H9 (cell line): ENCODE measurements around the gene PTPA. TPM values are rescaled to one million over a fixed set of nuclear protein-coding genes. Genes with fewer than 3 reads are reported as not detected.

Experiments
- DNase-seq: peaks from one replicate; pipeline ENCODE4 v3.0.0-alpha.2; 2017
- H2AFZ ChIP-seq: one replicate; pipeline ENCODE4 v1.6.1; 2013; ENCODE audit warnings: mild to moderate bottlenecking, low read length, control low read depth, moderate library complexity
- H2AK5ac ChIP-seq: 2 replicates; pipeline ENCODE4 v1.6.1; 2013; ENCODE audit warnings: low read length, control low read depth, mixed read lengths; ENCODE audit not compliant: insufficient read length
- H2BK120ac ChIP-seq: one replicate; pipeline ENCODE4 v1.6.1; 2013; ENCODE audit warnings: low read depth, mild to moderate bottlenecking, low read length, control low read depth, inconsistent platforms; ENCODE audit not compliant: poor library complexity, severe bottlenecking
- H2BK12ac ChIP-seq: 2 replicates; pipeline ENCODE4 v1.6.1; 2013; ENCODE audit warnings: low read length, control low read depth, mixed read lengths, low read depth; ENCODE audit not compliant: insufficient read length
- H2BK15ac ChIP-seq: 2 replicates; pipeline ENCODE4 v1.6.1; 2013; ENCODE audit warnings: low read depth, low read length, control low read depth
- H2BK20ac ChIP-seq: one replicate; pipeline ENCODE4 v1.6.1; 2013; ENCODE audit warnings: low read depth, mild to moderate bottlenecking, low read length, control low read depth, inconsistent platforms; ENCODE audit not compliant: poor library complexity, severe bottlenecking
- H2BK5ac ChIP-seq: 2 replicates; pipeline ENCODE4 v1.6.1; 2013; ENCODE audit warnings: low read length, control low read depth, mixed read lengths; ENCODE audit not compliant: insufficient read length
- H3K14ac ChIP-seq: 2 replicates; pipeline ENCODE4 v1.6.1; 2013; ENCODE audit warnings: low read length, control low read depth; ENCODE audit not compliant: insufficient read depth
- H3K18ac ChIP-seq: 2 replicates; pipeline ENCODE4 v1.6.1; 2013; ENCODE audit warnings: low read depth, mild to moderate bottlenecking, mixed read lengths, low read length, control low read depth; ENCODE audit not compliant: insufficient read length
- H3K23ac ChIP-seq: 2 replicates; pipeline ENCODE4 v1.6.1; 2013; ENCODE audit warnings: low read length, control low read depth, mixed read lengths, low read depth; ENCODE audit not compliant: insufficient read length
- H3K23me2 ChIP-seq: 2 replicates; pipeline ENCODE4 v1.6.1; 2013; ENCODE audit warnings: low read depth, mild to moderate bottlenecking, mixed read lengths, low read length, control low read depth; ENCODE audit not compliant: insufficient read length, poor library complexity, severe bottlenecking
- H3K27ac ChIP-seq: 2 replicates; pipeline ENCODE4 v1.5.1; 2013; ENCODE audit warnings: low read length, control low read depth, mixed read lengths, low read depth; ENCODE audit not compliant: insufficient read length
- H3K27me3 ChIP-seq: 2 replicates; pipeline ENCODE4 v1.6.1; 2013; ENCODE audit warnings: low read length, control low read depth, inconsistent platforms; ENCODE audit not compliant: insufficient read depth
- H3K4ac ChIP-seq: 2 replicates; pipeline ENCODE4 v1.6.1; 2013; ENCODE audit warnings: low read depth, mild to moderate bottlenecking, control low read depth, inconsistent platforms, low read length, moderate library complexity
- H3K4me1 ChIP-seq: 2 replicates; pipeline ENCODE4 v1.6.1; 2013; ENCODE audit warnings: low read length, control low read depth, inconsistent platforms; ENCODE audit not compliant: insufficient read depth
- H3K4me2 ChIP-seq: 2 replicates; pipeline ENCODE4 v1.6.1; 2013; ENCODE audit warnings: low read length, control low read depth, mixed read lengths; ENCODE audit not compliant: insufficient read length, insufficient read depth
- H3K56ac ChIP-seq: 2 replicates; pipeline ENCODE4 v1.6.1; 2013; ENCODE audit warnings: low read depth, mild to moderate bottlenecking, mixed read lengths, low read length, control low read depth; ENCODE audit not compliant: insufficient read length
- H3K79me1 ChIP-seq: 2 replicates; pipeline ENCODE4 v1.6.1; 2013; ENCODE audit warnings: low read depth, mild to moderate bottlenecking, moderate library complexity, low read length, control low read depth, inconsistent platforms; ENCODE audit not compliant: insufficient read depth, poor library complexity, severe bottlenecking
- H3K79me2 ChIP-seq: 2 replicates; pipeline ENCODE4 v1.6.1; 2013; ENCODE audit warnings: low read length, control low read depth, inconsistent platforms; ENCODE audit not compliant: insufficient read depth
- H3K9ac ChIP-seq: 2 replicates; pipeline ENCODE4 v1.6.1; 2013; ENCODE audit warnings: low read length, control low read depth, mixed read lengths; ENCODE audit not compliant: insufficient read length; ENCODE audit errors: extremely low read depth
- H3K9me3 ChIP-seq: one replicate; pipeline ENCODE4 v1.6.1; 2013; ENCODE audit warnings: low read depth, low read length, inconsistent platforms; ENCODE audit not compliant: control insufficient read depth
- H3T11ph ChIP-seq: one replicate; pipeline ENCODE4 v1.6.1; 2013; ENCODE audit warnings: mild to moderate bottlenecking, low read length, control low read depth, inconsistent platforms
- H4K20me1 ChIP-seq: one replicate; pipeline ENCODE4 v1.6.1; 2013; ENCODE audit not compliant: control insufficient read depth, insufficient read length, insufficient read depth
- H4K5ac ChIP-seq: 2 replicates; pipeline ENCODE4 v1.6.1; 2013; ENCODE audit warnings: low read depth, mild to moderate bottlenecking, mixed read lengths, low read length, control low read depth; ENCODE audit not compliant: insufficient read length
- H4K8ac ChIP-seq: replicated peaks from 2 replicates; pipeline ENCODE4 v1.6.1; 2013; ENCODE audit warnings: low read length, control low read depth, mixed read lengths, low read depth; ENCODE audit not compliant: insufficient read length
- H4K91ac ChIP-seq: 2 replicates; pipeline ENCODE4 v1.6.1; 2013; ENCODE audit warnings: low read depth, mild to moderate bottlenecking, moderate library complexity, mixed read lengths, low read length, control low read depth; ENCODE audit not compliant: insufficient read length
- H3K27ac Mint-ChIP-seq, 3 experiments: 2 replicates in 2 of 3; 3 replicates in 1 of 3; pipeline ENCODE4 v1.8.0; 2020 to 2021; ENCODE audit warnings: mixed read lengths in 3 of 3, mild to moderate bottlenecking in 1 of 3, moderate library complexity in 1 of 3
- H3K27me3 Mint-ChIP-seq: 2 replicates; pipeline ENCODE4 v1.8.0; 2021; ENCODE audit warnings: low read depth, mild to moderate bottlenecking, moderate library complexity, mixed read lengths
- H3K36me3 Mint-ChIP-seq, 3 experiments: 2 replicates in 2 of 3; 3 replicates in 1 of 3; pipeline ENCODE4 v1.8.0; 2020 to 2021; ENCODE audit warnings: low read depth in 3 of 3, mixed read lengths in 3 of 3; ENCODE audit not compliant: insufficient read depth in 1 of 3
- H3K4me1 Mint-ChIP-seq, 2 experiments: 2 replicates each; pipeline ENCODE4 v1.8.0; 2020; ENCODE audit warnings: mixed read lengths in 2 of 2
- H3K4me3 Mint-ChIP-seq, 2 experiments: 2 replicates in 1 of 2; 3 replicates in 1 of 2; pipeline ENCODE4 v1.8.0; 2020 to 2021; ENCODE audit warnings: mild to moderate bottlenecking in 2 of 2, mixed read lengths in 2 of 2, moderate library complexity in 1 of 2
- H3K9me3 Mint-ChIP-seq, 2 experiments: 2 replicates in 1 of 2; 3 replicates in 1 of 2; pipeline ENCODE4 v1.8.0; 2020; ENCODE audit warnings: mild to moderate bottlenecking in 2 of 2, mixed read lengths in 2 of 2, moderate library complexity in 1 of 2
- WGBS: extraction: QIAGEN DNeasy Blood & Tissue Kit; methylation state at CpG from one replicate; pipeline ENCODE4 v1.1.7; 2013; ENCODE audit warnings: missing lambda C conversion rate, low lambda C conversion rate, mixed read lengths; ENCODE audit not compliant: insufficient read length; ENCODE audit errors: extremely low coverage; 5-methylcytosine and 5-hydroxymethylcytosine counted together
- total RNA-seq: library from RNA; stranded (reverse); gene quantifications from 2 replicates; pipeline ENCODE4 v1.2.1, GENCODE V29; 2021
- TF ChIP-seq, protein P1 (sequence below): fragments of 200-600 bp; sonication (generic); conservative IDR thresholded peaks from 3 replicates; pipeline ENCODE4 v1.8.0; 2021; ENCODE audit warnings: antibody characterized with exemption, mild to moderate bottlenecking

Gene PTPA
- total RNA-seq, 1 experiment from 2014 or later: 145 TPM

DNA sequence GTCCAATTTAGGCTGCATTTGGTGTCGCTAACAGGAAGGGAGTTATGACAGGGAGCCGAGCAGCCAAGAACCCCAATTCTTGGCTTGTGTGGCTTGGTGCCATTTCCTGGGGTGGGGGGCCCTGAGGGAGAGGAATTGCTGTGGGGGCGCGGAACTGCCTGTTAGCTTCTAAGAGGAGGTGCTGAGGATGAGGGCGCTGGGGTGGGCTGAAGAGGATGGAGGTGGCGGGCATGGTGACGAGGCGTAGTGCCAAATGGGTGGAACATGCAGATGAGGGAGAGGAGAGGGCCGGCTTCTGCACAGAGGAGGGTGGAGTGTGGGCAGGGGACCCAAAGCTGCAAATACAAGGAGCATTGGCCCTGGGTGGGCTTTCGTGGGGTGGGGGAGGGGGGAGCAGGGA is 38.9 kb downstream of the PTPA start:
- TF ChIP-seq, protein P1, sequence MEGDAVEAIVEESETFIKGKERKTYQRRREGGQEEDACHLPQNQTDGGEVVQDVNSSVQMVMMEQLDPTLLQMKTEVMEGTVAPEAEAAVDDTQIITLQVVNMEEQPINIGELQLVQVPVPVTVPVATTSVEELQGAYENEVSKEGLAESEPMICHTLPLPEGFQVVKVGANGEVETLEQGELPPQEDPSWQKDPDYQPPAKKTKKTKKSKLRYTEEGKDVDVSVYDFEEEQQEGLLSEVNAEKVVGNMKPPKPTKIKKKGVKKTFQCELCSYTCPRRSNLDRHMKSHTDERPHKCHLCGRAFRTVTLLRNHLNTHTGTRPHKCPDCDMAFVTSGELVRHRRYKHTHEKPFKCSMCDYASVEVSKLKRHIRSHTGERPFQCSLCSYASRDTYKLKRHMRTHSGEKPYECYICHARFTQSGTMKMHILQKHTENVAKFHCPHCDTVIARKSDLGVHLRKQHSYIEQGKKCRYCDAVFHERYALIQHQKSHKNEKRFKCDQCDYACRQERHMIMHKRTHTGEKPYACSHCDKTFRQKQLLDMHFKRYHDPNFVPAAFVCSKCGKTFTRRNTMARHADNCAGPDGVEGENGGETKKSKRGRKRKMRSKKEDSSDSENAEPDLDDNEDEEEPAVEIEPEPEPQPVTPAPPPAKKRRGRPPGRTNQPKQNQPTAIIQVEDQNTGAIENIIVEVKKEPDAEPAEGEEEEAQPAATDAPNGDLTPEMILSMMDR: no peak
- Histone ChIP-seq H4K8ac (no peak overlapping the region), H4K91ac (no peak overlapping the region), H2BK12ac (no peak overlapping the region), H3K79me1 (no peaks in the 10 kb centered on the region), H2AFZ (no peak overlapping the region), H3K14ac (no peak overlapping the region), H3K4me1 (peaks cover 4% of the 10 kb centered on the region; the same call in 1 of the 2 replicates), H3K4ac (no peak overlapping the region), H3K27me3 (no peaks in the 10 kb centered on the region), H3K4me2 (no peak overlapping the region), H3K56ac (no peak overlapping the region), H3K23ac (no peak overlapping the region), H2BK120ac (no peak overlapping the region), H4K20me1 (no peaks in the 10 kb centered on the region), H3K79me2 (no peaks in the 10 kb centered on the region), H3T11ph (no peak overlapping the region), H2BK20ac (no peak overlapping the region), H2AK5ac (no peak overlapping the region), H2BK15ac (no peak overlapping the region), H3K27ac (no peak overlapping the region), H3K9ac (no peak overlapping the region), H3K18ac (no peak overlapping the region), H2BK5ac (no peak overlapping the region), H3K9me3 (no peaks in the 10 kb centered on the region), H3K23me2 (no peaks in the 10 kb centered on the region), H4K5ac (no peak overlapping the region)
- H3K4me3 Mint-ChIP-seq: no peak overlapping the region; a peak in 1 of 5 replicates
- H3K4me1 Mint-ChIP-seq: peaks cover 7 to 19% of the 10 kb centered on the region in 2 experiments
- DNase-seq: no peak
- WGBS: no CpG with 5 or more reads among the region's 10 CpGs
- H3K27ac Mint-ChIP-seq: peak overlapping the region in 2 of 3 experiments; percentile 4 to 91; a peak in 1 of 7 replicates
- peaks cover 9 to 33% (median 26%) of the 10 kb centered on the region in 3 experiments; a peak in 6 of 7 replicates for H3K36me3 Mint-ChIP-seq
- no peaks in the 10 kb centered on the region for H3K27me3 Mint-ChIP-seq
- no peaks in the 10 kb centered on the region for H3K9me3 Mint-ChIP-seq
